ENCODE data around the gene TRAF7. TPM values are rescaled to one million over a fixed set of nuclear protein-coding genes. Genes with fewer than 3 reads are reported as not detected.

TRAF7 gene
- total RNA-seq, 1 experiment from 2014 or later: 101 TPM

GRCh38 chr16:2173916-2174315 is 18.3 kb downstream of the TRAF7 start:
- in situ Hi-C loops (cut with HindIII; ENCODE audit: low pct_unique_long_range_greater_than_20kb, low sequenced_read_pairs): no loop called here
- no peak for DNase-seq (ENCODE audit: low read depth)

GRCh38 chr16:2174396-2175131 is 19.0 kb downstream of the TRAF7 start:
- in situ Hi-C loops (cut with HindIII; ENCODE audit: low pct_unique_long_range_greater_than_20kb, low sequenced_read_pairs): no loop called here
- no peak for DNase-seq (ENCODE audit: low read depth)

GRCh38 chr16:2175454-2175853 is 19.9 kb downstream of the TRAF7 start:
- no peak for DNase-seq (ENCODE audit: low read depth)
- in situ Hi-C loops (cut with HindIII; ENCODE audit: low pct_unique_long_range_greater_than_20kb, low sequenced_read_pairs): no loop called here

- DNase-seq (ENCODE audit: low read depth): no peak
- in situ Hi-C loops (cut with HindIII; ENCODE audit: low pct_unique_long_range_greater_than_20kb, low sequenced_read_pairs): no loop called here
These were observed 20.5 kb downstream of the TRAF7 start for GRCh38 chr16:2176047-2176446.

- in situ Hi-C loops (cut with HindIII; ENCODE audit: low pct_unique_long_range_greater_than_20kb, low sequenced_read_pairs): no loop called here
These were observed 21.5 kb downstream of the TRAF7 start for GRCh38 chr16:2177101-2177500.

GRCh38 chr16:2177561-2177960 is 22.0 kb downstream of the TRAF7 start:
- in situ Hi-C loops (cut with HindIII; ENCODE audit: low pct_unique_long_range_greater_than_20kb, low sequenced_read_pairs): no loop called here

More at GRCh38 chr16:2177101-2177500, 21.5 kb downstream of the TRAF7 start:
- DNase-seq (ENCODE audit: low read depth): no peak

GRCh38 chr16:2178321-2179106 is 22.9 kb downstream of the TRAF7 start:
- no peak for DNase-seq (ENCODE audit: low read depth)
- in situ Hi-C loops (cut with HindIII; ENCODE audit: low pct_unique_long_range_greater_than_20kb, low sequenced_read_pairs): no loop called here

More at GRCh38 chr16:2177561-2177960, 22.0 kb downstream of the TRAF7 start:
- DNase-seq (ENCODE audit: low read depth): no peak

- in situ Hi-C loops (cut with HindIII; ENCODE audit: low pct_unique_long_range_greater_than_20kb, low sequenced_read_pairs): no loop called here
- no peak for DNase-seq (ENCODE audit: low read depth)
These were observed 23.5 kb downstream of the TRAF7 start for GRCh38 chr16:2179107-2179501.

GRCh38 chr16:2179576-2179975 is 24.0 kb downstream of the TRAF7 start:
- no peak for DNase-seq (ENCODE audit: low read depth)
- in situ Hi-C loops (cut with HindIII; ENCODE audit: low pct_unique_long_range_greater_than_20kb, low sequenced_read_pairs): no loop called here

- no peak for DNase-seq (ENCODE audit: low read depth)
- in situ Hi-C loops (cut with HindIII; ENCODE audit: low pct_unique_long_range_greater_than_20kb, low sequenced_read_pairs): no loop called here
These were observed 24.9 kb downstream of the TRAF7 start for GRCh38 chr16:2180461-2180860.

GRCh38 chr16:2180962-2181923 is 25.7 kb downstream of the TRAF7 start:
- in situ Hi-C loops (cut with HindIII; ENCODE audit: low pct_unique_long_range_greater_than_20kb, low sequenced_read_pairs): no loop called here

GRCh38 chr16:2181952-2182351 is 26.4 kb downstream of the TRAF7 start:
- no peak for DNase-seq (ENCODE audit: low read depth)
- in situ Hi-C loops (cut with HindIII; ENCODE audit: low pct_unique_long_range_greater_than_20kb, low sequenced_read_pairs): no loop called here

More at GRCh38 chr16:2180962-2181923, 25.7 kb downstream of the TRAF7 start:
- no peak for DNase-seq (ENCODE audit: low read depth)

GRCh38 chr16:2183671-2184070 is 28.1 kb downstream of the TRAF7 start:
- in situ Hi-C loops (cut with HindIII; ENCODE audit: low pct_unique_long_range_greater_than_20kb, low sequenced_read_pairs): no loop called here
- peak; percentile 54 for DNase-seq (ENCODE audit: low read depth)

- in situ Hi-C loops (cut with HindIII; ENCODE audit: low pct_unique_long_range_greater_than_20kb, low sequenced_read_pairs): no loop called here
- DNase-seq (ENCODE audit: low read depth): no peak
These were observed 28.8 kb downstream of the TRAF7 start for GRCh38 chr16:2184346-2184745.

- in situ Hi-C loops (cut with HindIII; ENCODE audit: low pct_unique_long_range_greater_than_20kb, low sequenced_read_pairs): no loop called here
- no peak for DNase-seq (ENCODE audit: low read depth)
These were observed 29.4 kb downstream of the TRAF7 start for GRCh38 chr16:2184962-2185361.

- DNase-seq (ENCODE audit: low read depth): no peak
- in situ Hi-C loops (cut with HindIII; ENCODE audit: low pct_unique_long_range_greater_than_20kb, low sequenced_read_pairs): no loop called here
These were observed 30.5 kb downstream of the TRAF7 start for GRCh38 chr16:2186064-2186463.

- DNase-seq (ENCODE audit: low read depth): no peak
- in situ Hi-C loops (cut with HindIII; ENCODE audit: low pct_unique_long_range_greater_than_20kb, low sequenced_read_pairs): no loop called here
These were observed 30.9 kb downstream of the TRAF7 start for GRCh38 chr16:2186505-2186904.

GRCh38 chr16:2187212-2187611 is 31.6 kb downstream of the TRAF7 start:
- in situ Hi-C loops (cut with HindIII; ENCODE audit: low pct_unique_long_range_greater_than_20kb, low sequenced_read_pairs): no loop called here
- DNase-seq (ENCODE audit: low read depth): no peak
